HepG2 (cell line): Measurements from ENCODE around the gene TRIM54. TPM values are rescaled to one million over a fixed set of nuclear protein-coding genes. Genes with fewer than 3 reads are reported as not detected.
A peak's percentile ranks its signal among the peaks of the same experiment; 100 is the strongest.

ENCODE experiments used
- CCAR2 ChIP-seq: fragments of 200-400 bp; formaldehyde crosslinking; optimal IDR thresholded peaks from 2 replicates; pipeline ENCODE3; 2018; ENCODE audit warnings: low read depth, mild to moderate bottlenecking, low read length, moderate library complexity
- E2F5 ChIP-seq: sonication (generic); formaldehyde crosslinking; conservative IDR thresholded peaks from 2 replicates; pipeline ENCODE4 v1.4.0; 2020; ENCODE audit warnings: missing genetic modification reagents
- ISX ChIP-seq: sonication (generic); formaldehyde crosslinking; conservative IDR thresholded peaks from 2 replicates; pipeline ENCODE4 v1.5.0; 2020; ENCODE audit warnings: missing genetic modification reagents
- POGK ChIP-seq: sonication (generic); formaldehyde crosslinking; conservative IDR thresholded peaks from 2 replicates; pipeline ENCODE4 v1.8.0; 2022; ENCODE audit warnings: mild to moderate bottlenecking, moderate library complexity, missing genetic modification reagents
- POGZ ChIP-seq: sonication (generic); formaldehyde crosslinking; IDR thresholded peaks from 2 replicates; pipeline ENCODE4 v1.4.0; 2020; ENCODE audit warnings: mild to moderate bottlenecking, missing genetic modification reagents
- REPIN1 ChIP-seq: sonication (generic); formaldehyde crosslinking; IDR thresholded peaks from 2 replicates; pipeline ENCODE4 v1.8.0; 2022; ENCODE audit warnings: missing genetic modification reagents, low read depth, mild to moderate bottlenecking, borderline replicate concordance
- RFX5 ChIP-seq: IDR thresholded peaks from 2 replicates; pipeline ENCODE4 v1.6.1; 2011; ENCODE audit warnings: low read depth, low read length, improper control_type of control experiment
- SCMH1 ChIP-seq: sonication (generic); formaldehyde crosslinking; IDR thresholded peaks from 2 replicates; pipeline ENCODE4 v1.9.0; 2021; ENCODE audit warnings: missing genetic modification reagents, mild to moderate bottlenecking, borderline replicate concordance
- SMAD3 ChIP-seq: sonication (generic); formaldehyde crosslinking; IDR thresholded peaks from 2 replicates; pipeline ENCODE4 v1.4.0; 2020; ENCODE audit warnings: missing genetic modification reagents
- TEAD2 ChIP-seq: sonication (generic); formaldehyde crosslinking; IDR thresholded peaks from 2 replicates; pipeline ENCODE4 v1.9.0; 2021; ENCODE audit warnings: missing genetic modification reagents
- TEAD3 ChIP-seq: optimal IDR thresholded peaks from 2 replicates; pipeline ENCODE3; 2016; ENCODE audit warnings: borderline replicate concordance
- ZFY ChIP-seq: sonication (generic); formaldehyde crosslinking; IDR thresholded peaks from 2 replicates; pipeline ENCODE4 v1.4.0; 2020; ENCODE audit warnings: missing genetic modification reagents
- ZNF138 ChIP-seq: sonication (generic); formaldehyde crosslinking; IDR thresholded peaks from 2 replicates; pipeline ENCODE4 v1.5.0; 2020; ENCODE audit warnings: mild to moderate bottlenecking, low read depth, missing genetic modification reagents
- ZNF235 ChIP-seq: sonication (generic); formaldehyde crosslinking; IDR thresholded peaks from 2 replicates; pipeline ENCODE4 v1.8.1; 2023; ENCODE audit warnings: mild to moderate bottlenecking, missing genetic modification reagents, borderline replicate concordance
- ZNF24 ChIP-seq: fragments of 450-650 bp; IDR thresholded peaks from 2 replicates; pipeline ENCODE4 v1.6.1; 2017; ENCODE audit warnings: antibody characterized with exemption, mild to moderate bottlenecking
- ZNF280D ChIP-seq: sonication (generic); formaldehyde crosslinking; IDR thresholded peaks from 2 replicates; pipeline ENCODE4 v1.5.1; 2020; ENCODE audit warnings: mild to moderate bottlenecking, missing genetic modification reagents
- ZNF337 ChIP-seq: sonication (generic); formaldehyde crosslinking; IDR thresholded peaks from 2 replicates; pipeline ENCODE4 v1.5.1; 2020; ENCODE audit warnings: missing genetic modification reagents, low read depth, mild to moderate bottlenecking, borderline replicate concordance
- ZNF362 ChIP-seq: sonication (generic); formaldehyde crosslinking; IDR thresholded peaks from 2 replicates; pipeline ENCODE4 v1.4.0; 2020; ENCODE audit warnings: missing genetic modification reagents, mild to moderate bottlenecking, borderline replicate concordance
- ZNF550 ChIP-seq: sonication (generic); formaldehyde crosslinking; IDR thresholded peaks from 2 replicates; pipeline ENCODE4 v1.4.0; 2020; ENCODE audit warnings: mild to moderate bottlenecking, missing genetic modification reagents, borderline replicate concordance
- ZNF713 ChIP-seq: sonication (generic); formaldehyde crosslinking; IDR thresholded peaks from 2 replicates; pipeline ENCODE4 v1.4.0; 2020; ENCODE audit warnings: mild to moderate bottlenecking, missing genetic modification reagents
- ZNF784 ChIP-seq: sonication (generic); formaldehyde crosslinking; IDR thresholded peaks from 2 replicates; pipeline ENCODE4 v1.5.1; 2020; ENCODE audit warnings: missing genetic modification reagents, mild to moderate bottlenecking, borderline replicate concordance
- ZNF839 ChIP-seq: sonication (generic); formaldehyde crosslinking; IDR thresholded peaks from 2 replicates; pipeline ENCODE4 v1.4.0; 2020; ENCODE audit warnings: missing genetic modification reagents, mild to moderate bottlenecking, borderline replicate concordance
- polyA plus RNA-seq, 8 experiments: library from polyadenylated mRNA; depleted of rRNA in 3 of 8; stranded (reverse) in 7 of 8; unstranded in 1 of 8; fragments of >200 nt; fragmentation: Illumina TruSeq in 4 of 8; extraction: Trizol in 4 of 8; gene quantifications; 2 replicates each; pipeline versions ENCODE4 v1.2.1 to v1.2.3, GENCODE V29; 2011 to 2016; ENCODE audit warnings: low read depth in 4 of 8, missing spikeins in 1 of 8, mixed read lengths in 1 of 8; ENCODE audit not compliant: insufficient read depth in 1 of 8
- total RNA-seq, 5 experiments: library from RNA; depleted of rRNA; stranded (reverse); fragments of >200 nt; fragmentation: Illumina TruSeq; extraction: Trizol; gene quantifications; 2 replicates each; pipeline ENCODE4 v1.2.3, GENCODE V29; 2016; ENCODE audit warnings: low read depth in 1 of 5

TRIM54 gene
- total and polyA plus RNA-seq, 2 of the 13 experiments (the other 11 are each of a cell fraction or from before 2014, with no cell fraction given) = 0.07 to 0.13 TPM

- TF ChIP-seq E2F5 (CRISPR knock-in tag) (no peak), ZNF784 (no peak), POGK (CRISPR knock-in tag) (0 out of 2 replicates have a peak, but pooled peaks have one; percentile 49), SCMH1 (CRISPR knock-in tag) (no peak), ZNF138 (CRISPR knock-in tag) (no peak), ZNF337 (no peak), POGZ (CRISPR knock-in tag) (peak; percentile 37; the same call in 1 of the 2 replicates), TEAD2 (no peak), ZFY (CRISPR knock-in tag) (peak; percentile 67), REPIN1 (CRISPR knock-in tag) (peak; percentile 89), ZNF839 (no peak), ISX (no peak), RFX5 (no peak), ZNF24 (no peak), ZNF280D (CRISPR knock-in tag) (peak; percentile 60; the same call in 1 of the 2 replicates), ZNF713 (no peak), ZNF362 (CRISPR knock-in tag) (peak; percentile 48; the same call in 1 of the 2 replicates), ZNF550 (CRISPR knock-in tag) (0 out of 2 replicates have a peak, but pooled peaks have one; percentile 44), ZNF235 (CRISPR knock-in tag) (no peak), CCAR2 (no peak), TEAD3 (peak; percentile 52), SMAD3 (no peak)
These were observed 32.2 kb upstream of the TRIM54 start (continued) for GRCh38 chr2:27249891-27250651.
